Hematopoietic multipotent progenitor cell treated with erythropoietin and hydrocortisone succinate and interleukin-3 and kit ligand, for 15 days (in vitro differentiated cells): ENCODE data around the gene ZFAND4.
"Not testable (repeated sequence)": the region's sequence is repeated elsewhere in the genome, so short reads cannot be mapped to it uniquely, and the experiment has no call there.

Experiments
- DNase-seq: peaks from one replicate; pipeline ENCODE4 v3.0.0-alpha.2; 2015; ENCODE audit warnings: low spot score

The ZFAND4 gene

DNA sequence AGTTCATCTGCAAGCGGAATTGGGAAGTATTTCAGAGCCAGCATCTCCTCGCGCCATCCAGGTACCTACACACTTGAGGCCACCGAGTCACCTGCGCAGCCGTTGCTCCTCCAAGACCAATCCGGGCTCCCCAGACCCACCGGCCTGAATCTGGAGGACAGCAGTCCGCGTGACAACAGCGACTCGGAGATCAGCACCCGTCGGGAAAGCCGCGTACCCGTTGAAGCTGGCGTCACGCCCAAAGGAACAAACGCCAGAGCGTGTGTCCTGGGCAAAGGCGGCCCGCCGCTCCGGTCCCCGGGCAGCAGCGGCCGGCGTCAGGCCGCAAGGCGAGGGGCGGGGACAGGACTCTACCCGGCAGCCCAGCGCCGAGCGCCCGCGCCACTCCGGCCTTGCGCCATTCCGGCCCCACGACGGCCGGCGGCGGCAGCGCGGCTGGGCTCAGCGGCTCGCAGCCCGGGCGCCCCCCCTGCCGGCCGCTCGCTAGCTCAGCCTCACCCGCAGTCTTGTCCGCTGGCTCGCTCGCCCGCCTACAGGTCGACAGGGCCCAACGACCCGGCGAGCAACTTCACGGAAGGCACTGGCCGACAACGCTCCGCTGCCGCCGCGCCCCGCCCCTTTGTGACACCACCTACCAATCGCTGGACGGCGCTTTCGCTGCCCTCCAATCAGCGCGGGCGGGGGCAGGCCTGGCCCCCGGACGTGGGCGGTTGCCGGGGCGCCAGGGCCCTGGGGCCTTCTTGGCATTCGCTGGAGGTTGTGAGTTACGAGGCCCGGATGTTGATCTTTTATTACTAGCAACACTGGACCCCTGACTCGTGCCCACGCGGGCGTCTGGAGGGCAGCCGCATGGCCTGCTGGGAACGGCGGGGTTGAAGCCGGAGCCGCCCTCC, at the start of gene ZFAND4:
Gene ZFAND4 (minus strand): TSS at position 592 of the 893 bp plus-strand sequence. CDS start 9,047 bp downstream, outside the sequence.
- DNase-seq: peak; percentile 98

DNA sequence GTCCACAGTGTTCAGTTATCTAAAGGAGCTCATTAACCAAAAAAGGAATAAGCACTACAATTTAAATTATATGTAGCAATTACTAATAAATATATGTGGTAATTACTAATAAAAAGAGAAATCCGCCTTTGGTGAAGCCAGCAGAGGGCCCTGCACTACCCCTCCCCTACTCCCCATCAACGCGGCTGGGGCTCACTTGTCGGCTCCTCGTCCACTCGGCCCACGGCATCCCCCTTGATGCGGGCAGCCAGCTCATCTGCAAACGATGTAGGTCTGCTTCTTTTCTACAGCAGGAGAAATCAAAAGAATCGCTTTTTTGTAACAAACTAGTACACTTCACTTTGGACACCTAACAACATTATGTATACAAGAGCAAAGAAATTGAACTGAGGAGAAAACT, 48.9 kb upstream of the ZFAND4 start:
- DNase-seq: not testable (repeated sequence)

DNA sequence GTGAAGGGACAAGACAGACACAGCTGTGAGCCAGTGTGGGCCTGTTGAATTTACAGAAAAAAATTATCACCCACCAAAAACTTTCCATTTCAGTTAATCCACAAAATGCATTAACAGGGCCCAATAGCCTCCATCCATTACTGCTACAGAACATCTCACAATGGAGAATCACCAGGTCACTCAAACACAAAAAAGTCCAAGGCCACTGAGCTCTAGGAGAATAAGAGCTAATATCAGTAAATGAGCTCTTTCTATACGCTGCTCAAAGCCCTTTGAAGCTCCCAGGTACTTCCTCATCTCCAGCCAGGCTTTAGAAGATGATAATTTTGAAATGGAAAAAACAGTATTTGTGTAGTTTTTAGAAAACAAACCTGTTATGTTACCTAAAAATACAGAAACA, 45.1 kb upstream of the ZFAND4 start:
- not testable (repeated sequence) for DNase-seq

DNA sequence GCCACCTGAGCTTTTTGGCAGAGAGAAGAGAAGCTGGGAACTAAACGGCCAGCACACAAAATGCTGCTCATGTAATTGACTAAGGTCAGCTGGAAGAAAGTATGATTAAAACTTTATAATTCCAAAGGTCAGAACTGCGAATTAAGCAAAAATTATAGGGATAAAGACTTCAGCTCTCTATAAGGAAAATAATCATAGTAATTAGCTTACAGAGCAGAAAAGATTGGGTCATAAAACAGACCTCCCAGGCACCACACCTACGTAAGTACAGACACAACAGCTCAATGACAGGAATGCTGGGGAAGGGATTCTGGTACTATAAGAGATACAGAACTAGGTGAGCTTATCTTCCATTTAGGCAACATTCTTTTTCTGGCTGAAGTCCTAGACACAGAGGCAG, 44.5 kb upstream of the ZFAND4 start:
- not testable (repeated sequence) for DNase-seq

DNA sequence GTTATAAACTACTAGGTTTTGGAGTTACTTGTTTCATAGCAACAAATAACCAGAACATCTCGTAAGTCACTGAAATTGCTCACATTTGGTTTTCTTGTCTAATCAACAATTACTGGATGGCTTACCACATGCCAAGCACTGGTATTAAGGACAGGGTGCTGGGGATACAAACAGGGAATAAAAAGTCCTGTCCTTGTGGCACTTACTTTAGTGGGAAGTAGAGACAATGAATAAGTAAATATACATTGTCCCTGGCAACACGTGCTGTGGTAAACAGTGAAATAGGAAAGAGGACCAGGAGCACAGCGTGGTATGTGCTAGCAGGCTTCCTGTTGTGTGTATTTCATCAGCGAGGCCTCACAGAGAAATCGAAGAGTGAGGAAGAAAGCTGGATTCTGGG, 38.7 kb upstream of the ZFAND4 start:
- not testable (repeated sequence) for DNase-seq

DNA sequence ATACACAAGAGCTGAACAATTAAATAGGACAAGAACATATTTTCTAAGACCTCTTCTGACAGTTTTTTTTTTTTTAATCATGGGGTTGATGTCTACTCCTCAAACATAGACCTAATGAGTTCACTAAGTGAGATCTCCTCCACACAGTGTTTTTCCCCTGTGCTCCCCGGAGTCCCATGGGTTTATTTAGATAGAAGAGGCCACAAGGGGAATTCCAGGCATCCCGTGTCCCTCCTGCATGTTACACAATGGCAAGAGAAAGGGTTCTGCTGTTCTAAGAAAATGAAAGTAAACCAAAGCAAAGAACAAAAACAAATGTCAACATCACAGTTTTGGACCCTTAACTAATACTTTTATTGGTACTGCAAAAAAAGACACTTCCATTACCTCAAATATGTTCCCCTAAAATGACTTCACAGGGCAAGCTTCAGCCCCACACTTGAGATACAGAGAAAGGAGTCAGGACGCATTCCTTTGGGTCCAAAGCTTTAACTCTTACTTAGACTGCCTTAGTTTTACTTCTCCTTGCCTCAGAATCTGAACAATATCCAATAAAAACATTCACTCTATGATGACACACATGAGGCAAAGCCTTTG, 37.7 kb upstream of the ZFAND4 start:
- DNase-seq: not testable (repeated sequence)

DNA sequence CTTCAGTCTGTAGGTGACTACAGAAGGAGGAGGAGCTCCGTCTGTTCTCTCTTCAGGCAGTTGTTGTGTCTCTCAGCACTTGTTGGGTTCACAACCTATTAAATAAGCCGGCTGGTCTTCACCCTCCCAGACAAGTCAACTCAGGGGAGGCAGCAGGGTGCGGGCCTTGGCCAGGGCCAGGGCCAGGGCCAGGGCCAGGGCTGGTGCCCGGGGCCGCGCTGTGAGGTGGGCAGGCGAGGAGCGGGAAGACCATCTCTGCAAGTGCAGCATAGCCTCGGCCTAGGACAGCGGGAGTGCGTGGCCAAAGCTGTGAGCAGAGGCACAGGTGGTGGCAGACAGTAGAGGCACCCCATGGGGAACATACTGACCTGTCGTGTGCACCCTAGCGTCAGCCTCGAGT, 5.9 kb upstream of the ZFAND4 start:
- not testable (repeated sequence) for DNase-seq

DNA sequence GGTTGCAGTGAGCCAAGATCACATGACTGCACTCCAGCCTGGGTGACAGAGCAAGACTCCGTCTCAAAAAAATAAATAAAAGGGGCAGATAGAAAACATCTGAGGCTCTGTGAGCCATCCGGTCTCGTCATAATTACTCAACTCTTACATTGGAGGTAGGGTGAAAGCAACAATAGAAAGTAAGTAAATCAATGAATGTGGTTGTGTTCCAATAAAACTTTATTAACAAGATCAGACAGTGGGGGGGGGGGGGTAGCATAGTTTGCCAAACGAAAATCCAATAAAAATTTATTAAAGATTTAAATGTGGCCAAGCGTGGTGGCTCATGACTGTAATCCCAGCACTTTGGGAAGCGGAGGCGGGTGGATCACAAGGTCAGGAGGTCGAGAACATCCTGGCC, 2.8 kb upstream of the ZFAND4 start:
- no peak for DNase-seq

DNA sequence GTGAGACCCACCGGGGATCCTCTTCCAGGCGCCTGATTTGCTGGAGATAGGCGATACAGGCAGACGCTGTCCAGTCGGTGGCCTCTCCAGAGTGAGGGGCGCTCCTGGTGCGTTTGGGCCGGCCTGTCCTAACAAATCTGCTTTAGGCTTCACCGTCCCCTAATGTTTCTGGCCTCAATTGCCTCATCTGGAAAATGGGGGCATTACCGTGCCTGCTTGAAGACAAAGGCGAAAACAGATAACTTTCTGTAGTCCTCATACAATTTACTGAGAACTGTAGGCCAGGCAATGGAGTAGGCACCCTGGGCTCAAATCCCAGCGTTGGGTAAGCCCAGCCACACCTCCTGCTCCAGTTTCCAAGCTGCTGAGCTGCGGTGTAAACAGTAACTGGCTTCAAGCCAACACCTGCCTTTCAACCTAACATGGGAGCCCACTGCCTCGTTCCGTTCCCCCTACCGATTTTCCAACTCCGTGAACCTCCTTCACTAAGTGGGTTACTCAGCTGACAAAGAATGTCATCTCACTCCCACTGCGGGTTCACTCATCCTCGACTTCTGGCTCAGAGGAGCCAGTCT, 589 bp upstream of the ZFAND4 start:
- peak; percentile 34 for DNase-seq

DNA sequence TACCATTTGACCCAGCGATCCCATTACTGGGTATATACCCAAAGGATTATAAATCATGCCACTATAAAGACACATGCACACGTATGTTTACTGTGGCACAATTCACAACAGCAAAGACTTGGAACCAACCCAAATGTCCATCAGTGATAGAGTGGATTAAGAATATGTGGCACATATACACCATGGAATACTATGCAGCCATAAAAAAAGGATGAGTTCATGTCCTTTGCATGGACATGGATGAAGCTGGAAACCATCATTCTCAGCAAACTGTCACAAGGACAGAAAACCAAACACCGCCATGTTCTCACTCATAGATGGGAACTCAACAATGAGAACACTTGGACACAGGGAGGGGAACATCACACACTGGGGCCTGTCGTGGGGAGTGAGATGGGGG, 1.3 kb downstream of the ZFAND4 start:
- DNase-seq: not testable (repeated sequence)

DNA sequence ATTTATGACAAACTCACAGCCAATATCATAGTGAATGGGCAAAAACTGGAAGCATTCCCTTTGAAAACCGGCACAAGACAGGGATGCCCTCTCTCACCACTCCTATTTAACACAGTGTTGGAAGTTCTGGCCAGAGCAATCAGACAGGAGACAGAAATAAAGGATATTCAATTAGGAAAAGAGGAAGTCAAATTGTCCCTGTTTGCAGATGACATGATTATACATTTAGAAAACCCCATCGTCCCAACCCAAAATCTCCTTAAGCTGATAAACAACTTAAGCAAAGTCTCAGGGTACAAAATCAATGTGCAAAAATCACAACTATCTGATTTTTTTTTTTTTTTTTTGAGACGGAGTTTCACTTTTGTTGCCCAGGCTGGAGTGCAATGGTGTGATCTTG, 2.7 kb downstream of the ZFAND4 start:
- DNase-seq: not testable (repeated sequence)

DNA sequence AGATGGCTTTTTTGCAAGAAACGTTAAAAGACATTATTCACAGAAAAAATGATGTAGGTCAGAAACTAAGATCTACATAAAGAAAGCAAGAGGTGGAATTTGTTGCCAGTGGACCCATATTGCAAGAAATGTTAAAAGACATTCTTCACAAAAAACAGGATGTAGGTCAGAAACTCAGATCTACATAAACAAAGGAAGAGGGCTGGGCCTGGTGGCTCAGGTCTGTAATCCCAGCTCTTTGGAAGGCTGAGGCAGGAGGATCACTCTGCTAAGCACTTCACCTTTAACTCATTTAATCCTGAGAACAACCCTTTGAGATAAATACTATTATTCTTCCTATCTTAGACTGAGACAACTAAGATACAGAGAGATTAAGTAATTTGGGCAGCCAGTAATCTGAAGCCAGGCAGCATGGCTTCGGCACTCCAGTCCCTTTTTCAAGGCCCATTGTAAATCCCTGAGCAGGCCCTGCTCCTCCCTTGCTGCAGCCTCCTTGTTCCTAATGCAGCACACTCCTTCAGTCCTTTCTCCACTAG, 11.6 kb downstream of the ZFAND4 start:
- no peak for DNase-seq

DNA sequence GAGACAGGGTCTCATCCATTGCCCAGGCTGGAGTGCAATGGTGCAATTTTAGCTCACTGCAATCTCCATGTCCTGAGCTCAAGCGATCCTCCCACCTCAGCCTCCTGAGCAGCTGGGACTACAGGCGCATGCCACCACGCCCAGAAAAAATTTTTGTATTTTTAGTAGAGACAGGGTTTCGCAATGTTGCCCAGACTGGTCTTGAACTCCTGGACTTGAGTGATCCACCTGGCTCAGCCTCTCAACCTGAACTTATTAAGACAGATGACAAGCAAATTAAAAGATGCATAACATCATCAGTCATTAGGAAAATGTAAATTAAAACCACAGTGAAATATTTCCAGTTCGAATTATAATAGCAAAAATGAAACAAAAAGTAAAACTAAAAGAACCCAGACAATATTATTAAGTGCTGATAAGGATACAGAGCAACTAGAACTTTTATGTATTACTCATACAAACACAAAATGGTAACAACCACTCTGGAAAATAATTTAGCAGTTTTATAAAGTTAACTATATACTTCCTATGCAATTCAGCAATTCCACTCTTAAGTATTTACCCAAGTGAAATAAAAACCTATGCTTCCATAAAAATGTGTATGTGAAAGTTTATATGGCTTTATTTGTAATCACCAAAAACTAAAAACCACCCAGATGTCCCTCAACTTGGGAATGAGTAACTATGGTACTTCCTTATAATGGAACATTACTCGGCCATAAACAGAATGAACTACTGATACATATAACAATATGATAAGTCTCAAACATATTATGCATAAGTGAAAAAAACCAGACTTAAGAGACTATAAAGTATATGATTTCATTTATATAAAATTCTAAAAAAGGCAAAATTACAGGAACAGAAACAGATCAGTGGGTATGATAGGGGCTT, 15.3 kb downstream of the ZFAND4 start:
- no peak for DNase-seq

DNA sequence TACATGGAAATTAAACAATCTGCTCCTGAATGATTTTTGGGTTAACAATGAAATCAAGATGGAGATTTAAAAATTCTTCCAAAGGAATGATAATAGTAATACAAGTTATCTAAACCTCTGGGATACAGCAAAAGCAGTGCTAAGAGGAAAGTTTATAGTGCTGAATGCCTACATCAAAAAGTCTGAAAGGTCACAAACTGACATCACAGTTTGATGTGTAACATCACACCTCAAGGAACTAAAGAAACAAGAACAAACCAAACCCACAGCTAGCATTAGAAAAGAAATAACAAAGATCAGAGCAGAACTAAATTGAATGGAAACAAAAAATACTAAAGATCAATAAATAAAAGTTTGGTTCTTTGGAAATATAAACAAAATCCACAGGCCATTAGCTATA, 17.4 kb downstream of the ZFAND4 start:
- no peak for DNase-seq

DNA sequence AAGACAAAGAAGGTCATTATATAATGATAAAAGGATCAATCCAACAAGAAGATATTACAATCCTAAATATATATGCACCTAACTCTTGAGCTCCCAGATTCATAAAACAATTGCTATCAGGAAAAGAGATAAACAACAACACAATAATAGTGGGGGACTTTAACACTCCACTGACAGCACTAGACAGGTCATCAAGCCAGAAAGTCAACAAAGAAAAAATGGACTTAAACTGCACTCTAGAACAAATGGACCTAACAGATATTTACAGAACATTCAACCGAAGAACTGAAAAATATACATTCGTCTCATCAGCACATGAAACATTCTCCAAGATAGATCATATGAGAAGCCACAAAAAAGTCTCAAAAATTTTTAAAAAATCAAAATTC, 17.8 kb downstream of the ZFAND4 start:
- DNase-seq: not testable (repeated sequence)

DNA sequence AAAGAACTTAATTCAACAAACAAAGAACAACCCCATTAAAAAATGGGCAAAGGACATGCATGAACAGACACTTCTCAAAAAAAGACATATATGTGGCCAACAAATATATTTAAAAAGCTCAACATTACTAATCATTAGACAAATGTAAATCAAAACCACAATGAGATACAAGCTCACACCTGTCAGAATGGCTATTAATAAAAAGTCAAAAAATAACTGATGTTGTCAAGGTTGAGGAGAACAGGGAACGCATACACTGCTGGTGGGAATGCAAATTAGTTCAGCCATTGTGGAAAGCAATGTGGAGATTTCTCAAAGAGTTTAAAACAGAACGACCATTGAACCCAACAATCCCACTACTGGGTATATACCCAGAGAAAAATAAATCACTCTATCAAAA, 19.1 kb downstream of the ZFAND4 start:
- no peak for DNase-seq

DNA sequence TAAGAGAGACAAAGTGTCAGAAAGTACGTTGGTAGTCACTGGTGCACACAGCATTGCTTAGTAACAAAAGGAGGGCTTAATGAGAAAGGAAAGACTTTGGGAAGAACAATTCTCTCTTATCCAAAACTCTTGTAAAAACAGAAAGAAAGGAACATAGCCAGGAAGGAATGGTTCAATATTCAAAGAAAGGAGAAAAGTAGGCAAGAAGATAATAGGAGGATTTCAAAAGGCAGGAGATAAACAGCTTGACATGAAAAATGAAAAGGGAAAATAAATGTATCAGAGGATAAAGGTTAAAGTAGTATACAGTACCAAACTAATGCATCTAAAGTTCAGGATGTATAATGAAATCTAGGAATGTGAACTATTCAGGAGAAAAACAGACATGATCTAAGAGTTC, 20.1 kb downstream of the ZFAND4 start:
- DNase-seq: no peak

DNA sequence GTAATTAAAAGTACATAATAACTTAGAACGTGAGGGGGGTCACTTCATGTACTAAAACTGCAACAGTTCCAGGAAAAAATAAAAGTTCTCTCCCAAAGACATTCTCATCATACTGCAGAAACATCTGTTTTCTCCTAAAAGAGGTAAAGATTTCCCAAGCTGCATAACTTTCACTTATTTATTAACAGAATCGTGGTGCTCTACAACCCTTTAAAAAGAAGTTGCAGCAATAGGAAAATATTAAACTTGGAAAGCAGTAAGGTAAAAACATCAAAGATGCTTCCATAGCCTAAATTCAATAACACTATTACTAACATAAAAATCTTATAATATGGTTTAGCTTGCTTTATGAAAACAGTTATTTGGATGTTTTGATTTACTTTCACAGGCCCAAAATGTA, 23.3 kb downstream of the ZFAND4 start:
- DNase-seq: no peak

DNA sequence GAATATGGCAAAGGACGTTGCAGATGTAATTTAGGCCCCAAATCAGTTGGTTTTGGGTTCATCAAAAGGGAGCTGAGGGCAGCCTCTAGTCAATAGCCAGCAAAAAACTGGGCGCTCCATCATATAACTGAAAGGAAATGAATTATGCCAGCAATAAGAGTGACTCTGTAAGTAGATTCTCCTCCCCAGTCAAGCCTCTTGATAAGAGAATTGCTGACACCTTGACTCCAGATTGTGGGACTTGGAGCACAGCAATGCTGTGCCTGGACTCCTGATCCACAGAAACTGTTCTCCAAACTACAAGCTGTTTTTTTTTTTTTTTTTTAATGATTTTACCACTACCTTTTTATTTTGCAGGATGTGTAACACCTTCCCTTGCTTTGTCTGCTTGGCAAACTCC, 25.5 kb downstream of the ZFAND4 start:
- no peak for DNase-seq

DNA sequence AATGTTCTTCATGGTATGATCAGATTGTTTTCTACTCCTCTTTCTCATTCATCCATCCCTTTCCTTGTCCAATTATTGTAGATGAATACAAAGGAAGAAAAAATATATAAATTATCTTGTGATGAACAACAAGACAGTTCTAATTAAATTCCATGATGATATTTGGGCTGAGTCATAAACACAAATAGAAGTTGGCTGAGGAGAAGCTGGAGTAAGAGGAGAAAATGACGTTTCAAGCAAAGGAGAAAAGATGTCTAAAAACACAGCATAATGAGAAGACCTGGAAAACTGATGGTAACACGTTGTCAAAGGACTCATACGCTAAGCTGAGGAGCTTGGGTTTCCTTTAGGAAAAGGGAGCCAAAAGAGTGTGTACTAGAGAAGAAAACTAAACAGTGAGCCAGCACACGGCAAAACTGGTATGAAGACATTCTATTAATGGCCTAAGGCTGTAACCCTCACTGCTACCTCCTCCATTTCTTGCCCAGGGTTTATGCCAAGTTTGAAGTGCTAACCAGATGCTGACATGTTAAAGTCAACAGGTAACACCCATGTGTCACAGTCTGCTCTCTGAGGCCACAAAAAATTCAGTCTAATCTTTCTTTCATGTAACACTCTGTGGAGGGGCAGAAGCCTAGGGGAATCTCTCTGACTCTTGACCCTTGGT, 26.1 kb downstream of the ZFAND4 start:
- no peak for DNase-seq

DNA sequence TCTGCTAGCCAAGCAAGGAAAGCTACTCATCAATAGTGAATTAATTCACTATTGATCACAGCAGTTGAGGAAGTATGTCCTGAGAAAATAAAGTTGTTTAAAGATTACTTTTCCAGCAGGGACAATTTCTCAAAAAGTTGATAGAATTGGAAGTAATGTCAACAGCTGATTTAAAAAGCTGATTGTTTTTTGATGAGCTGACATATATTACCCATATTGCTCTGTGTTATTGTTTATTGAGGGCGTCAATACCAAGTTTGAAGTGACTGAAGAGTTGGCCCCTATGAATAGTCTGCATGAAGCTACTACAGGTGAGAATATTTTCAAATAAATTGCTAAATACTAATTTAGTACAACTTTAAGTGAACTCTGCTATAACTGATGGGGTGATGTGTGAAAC, 28.0 kb downstream of the ZFAND4 start:
- DNase-seq: no peak
